ENCODE data around the gene ZNF326.
"Not testable (repeated sequence)": the region's sequence is repeated elsewhere in the genome, so short reads cannot be mapped to it uniquely, and the experiment has no call there.

GRCh38 chr1:90064109-90064508 lies 69.2 kb downstream of the ZNF326 start:
- TF ChIP-seq POLR2A (IDR thresholded peaks at IDR 0.05; ENCODE audit: low read length); GATA1 (IDR thresholded peaks at IDR 0.05; ENCODE audit: low read depth, low read length): not testable (repeated sequence)
